RWPE2 (cell line): ENCODE results near the gene SYTL3.
A peak's percentile ranks its signal among the peaks of the same experiment; 100 is the strongest.

Experiments used
- ATAC-seq: fragments of 200-7000 bp; cut with Tn5 transposase; 3 replicates; pipeline ENCODE4 v1.9.1; 2021; ENCODE audit warnings: low read depth
- DNase-seq: peaks from one replicate; pipeline ENCODE4 v3.0.0-alpha.2; 2020; ENCODE audit warnings: low spot score
- H3K27ac ChIP-seq: fragments of 450-650 bp; 2 replicates; pipeline ENCODE4 v1.5.1; 2017; ENCODE audit warnings: mild to moderate bottlenecking; ENCODE audit not compliant: poor library complexity, severe bottlenecking
- H3K27me3 ChIP-seq: fragments of 250-450 bp; sonication (Bioruptor Pico); 2 replicates; pipeline ENCODE4 v1.5.1; 2021; ENCODE audit warnings: mild to moderate bottlenecking, moderate library complexity; ENCODE audit not compliant: insufficient read depth, poor library complexity, severe bottlenecking
- H3K36me3 ChIP-seq: fragments of 250-450 bp; sonication (Bioruptor Pico); 2 replicates; pipeline ENCODE4 v1.5.1; 2020; ENCODE audit warnings: low read depth, mild to moderate bottlenecking, moderate library complexity
- H3K4me1 ChIP-seq: fragments of 250-450 bp; sonication (Bioruptor Pico); 2 replicates; pipeline ENCODE4 v1.5.1; 2021; ENCODE audit warnings: mild to moderate bottlenecking, moderate library complexity; ENCODE audit not compliant: insufficient read depth, poor library complexity, severe bottlenecking
- H3K4me3 ChIP-seq: fragments of 250-450 bp; sonication (Bioruptor Pico); 2 replicates; pipeline ENCODE4 v1.5.1; 2021; ENCODE audit warnings: mild to moderate bottlenecking, moderate library complexity; ENCODE audit not compliant: severe bottlenecking
- H3K9me3 ChIP-seq: fragments of 250-450 bp; sonication (Bioruptor Pico); 2 replicates; pipeline ENCODE4 v1.5.1; 2021; ENCODE audit warnings: mild to moderate bottlenecking, moderate library complexity; ENCODE audit not compliant: severe bottlenecking
- CTCF ChIP-seq: fragments of 450-650 bp; IDR thresholded peaks from one replicate; pipeline ENCODE4 v1.5.1; 2017; ENCODE audit warnings: mild to moderate bottlenecking, moderate library complexity; ENCODE audit not compliant: poor library complexity, severe bottlenecking

Gene SYTL3

GRCh38 chr6:158761746-158762145, 111.9 kb downstream of the SYTL3 start:
- Histone ChIP-seq H3K4me3 (no peak overlapping the region), H3K27me3 (no peaks in the 10 kb centered on the region), H3K27ac (no peak overlapping the region), H3K4me1 (no peaks in the 10 kb centered on the region), H3K36me3 (peaks cover 22% of the 10 kb centered on the region), H3K9me3 (no peaks in the 10 kb centered on the region)
- ATAC-seq, result no peak
- no peak for DNase-seq
- no peak for TF ChIP-seq CTCF

- H3K27me3 ChIP-seq, result no peaks in the 10 kb centered on the region
- peak overlapping the region; percentile 3 for H3K27ac ChIP-seq
- ATAC-seq, result no peak; the same call in 2 of the 3 replicates
- DNase-seq, result no peak
- no peaks in the 10 kb centered on the region for H3K9me3 ChIP-seq
- no peak overlapping the region for H3K4me3 ChIP-seq
- H3K36me3 ChIP-seq, result peaks cover 34% of the 10 kb centered on the region
- no peaks in the 10 kb centered on the region for H3K4me1 ChIP-seq
- TF ChIP-seq CTCF, result no peak
These were observed 113.1 kb downstream of the SYTL3 start for GRCh38 chr6:158762787-158763433.

GRCh38 chr6:158763434-158764182, 113.8 kb downstream of the SYTL3 start:
- DNase-seq (no peak), ATAC-seq (no peak; the same call in 2 of the 3 replicates)
- H3K27me3 ChIP-seq, result no peaks in the 10 kb centered on the region
- H3K36me3 ChIP-seq, result peaks cover 41% of the 10 kb centered on the region
- H3K27ac ChIP-seq, result peak overlapping the region; percentile 3
- no peak overlapping the region for H3K4me3 ChIP-seq
- no peaks in the 10 kb centered on the region for H3K4me1 ChIP-seq
- no peaks in the 10 kb centered on the region for H3K9me3 ChIP-seq
- no peak for TF ChIP-seq CTCF

- ATAC-seq (no peak), DNase-seq (no peak)
- TF ChIP-seq CTCF, result no peak
- H3K4me3 ChIP-seq, result no peak overlapping the region
- H3K36me3 ChIP-seq, result peaks cover 48% of the 10 kb centered on the region
- H3K27me3 ChIP-seq, result no peaks in the 10 kb centered on the region
- H3K27ac ChIP-seq, result no peak overlapping the region
- H3K9me3 ChIP-seq, result no peaks in the 10 kb centered on the region
- H3K4me1 ChIP-seq, result no peaks in the 10 kb centered on the region
These were observed 114.5 kb downstream of the SYTL3 start for GRCh38 chr6:158764183-158764849.
